Activated T-helper 9 cell treated with anti-CD3 and anti-CD28 coated beads, Interleukin-2, amount 50 U/mL, for 16 hours (primary cell): ENCODE data around the gene ILKAP.

Source experiments
- DNase-seq: peaks from one replicate; pipeline ENCODE4 v3.0.0-alpha.2; 2020; ENCODE audit warnings: low read depth

Gene ILKAP

GRCh38 chr2:238236571-238236970, 33.1 kb upstream of the ILKAP start:
- no peak for DNase-seq

- no peak for DNase-seq
Measured at GRCh38 chr2:238235856-238236255, 32.4 kb upstream of the ILKAP start.

- no peak for DNase-seq
Measured at GRCh38 chr2:238235331-238235732, 31.8 kb upstream of the ILKAP start.

GRCh38 chr2:238233625-238234024, 30.1 kb upstream of the ILKAP start:
- no peak for DNase-seq

GRCh38 chr2:238231809-238232208, 28.3 kb upstream of the ILKAP start:
- no peak for DNase-seq

- peak; percentile 69 for DNase-seq
Measured at GRCh38 chr2:238231251-238231793, 27.8 kb upstream of the ILKAP start.

- no peak for DNase-seq
Measured at GRCh38 chr2:238230699-238231098, 27.2 kb upstream of the ILKAP start.

- DNase-seq: no peak
Measured at GRCh38 chr2:238228700-238229099, 25.2 kb upstream of the ILKAP start.

GRCh38 chr2:238227587-238228032, 24.1 kb upstream of the ILKAP start:
- DNase-seq: no peak

- no peak for DNase-seq
Measured at GRCh38 chr2:238226698-238227586, 23.4 kb upstream of the ILKAP start.

GRCh38 chr2:238225911-238226697, 22.6 kb upstream of the ILKAP start:
- no peak for DNase-seq

GRCh38 chr2:238225121-238225520, 21.6 kb upstream of the ILKAP start:
- no peak for DNase-seq

- no peak for DNase-seq
Measured at GRCh38 chr2:238224356-238225035, 21.0 kb upstream of the ILKAP start.

- no peak for DNase-seq
Measured at GRCh38 chr2:238220892-238221521, 17.5 kb upstream of the ILKAP start.

GRCh38 chr2:238220274-238220891, 16.9 kb upstream of the ILKAP start:
- no peak for DNase-seq

GRCh38 chr2:238216651-238217184, 13.2 kb upstream of the ILKAP start:
- DNase-seq: no peak

- no peak for DNase-seq
Measured at GRCh38 chr2:238207006-238207405, 3.5 kb upstream of the ILKAP start.

GRCh38 chr2:238203973-238204683, 633 bp upstream of the ILKAP start:
- DNase-seq: no peak

- DNase-seq: no peak
Measured at GRCh38 chr2:238202326-238203093, 985 bp downstream of the ILKAP start.

- DNase-seq: no peak
Measured at GRCh38 chr2:238190445-238190844, 13.1 kb downstream of the ILKAP start.
